Subcutaneous adipose tissue (tissue), 4 donors: ENCODE results near the gene PFDN1. TPM values are rescaled to one million over a fixed set of nuclear protein-coding genes. Genes with fewer than 3 reads are reported as not detected.

Experiments used
- total RNA-seq, 4 donors: library from RNA; depleted of rRNA; stranded (reverse); fragments of >200 nt; gene quantifications; one replicate each; pipeline ENCODE4 v1.1.0, GENCODE V29; 2016
- TF ChIP-seq, protein P1 (sequence below): fragments of 450-650 bp; IDR thresholded peaks from one replicate; pipeline ENCODE4 v1.5.1; 2016; ENCODE audit warnings: low read depth, mild to moderate bottlenecking, control low read depth, antibody characterized with exemption, moderate library complexity

PFDN1 gene
- total RNA-seq, 4 donors from 2014 or later: 70.2 to 116 (median 90.9) TPM

DNA sequence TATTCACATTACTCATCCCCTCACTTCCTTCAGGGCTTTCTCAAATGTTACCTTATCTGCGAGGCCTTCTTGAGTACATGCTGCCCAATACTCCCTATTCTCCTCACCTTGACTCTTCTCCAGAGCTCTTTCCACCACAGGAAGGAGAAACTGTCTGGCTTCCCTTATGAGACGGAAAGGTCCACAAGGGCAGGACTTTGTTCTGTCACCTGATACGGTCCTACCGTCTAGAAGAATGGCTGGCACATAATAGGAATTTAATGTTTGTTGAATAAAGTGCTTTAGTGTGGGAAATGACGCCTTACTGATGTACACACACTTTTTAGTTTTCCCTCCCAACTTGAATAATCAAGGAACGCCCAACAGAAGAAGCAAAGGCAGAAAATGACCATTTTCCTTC lies 52.5 kb downstream of the PFDN1 start:
- TF ChIP-seq, protein P1, sequence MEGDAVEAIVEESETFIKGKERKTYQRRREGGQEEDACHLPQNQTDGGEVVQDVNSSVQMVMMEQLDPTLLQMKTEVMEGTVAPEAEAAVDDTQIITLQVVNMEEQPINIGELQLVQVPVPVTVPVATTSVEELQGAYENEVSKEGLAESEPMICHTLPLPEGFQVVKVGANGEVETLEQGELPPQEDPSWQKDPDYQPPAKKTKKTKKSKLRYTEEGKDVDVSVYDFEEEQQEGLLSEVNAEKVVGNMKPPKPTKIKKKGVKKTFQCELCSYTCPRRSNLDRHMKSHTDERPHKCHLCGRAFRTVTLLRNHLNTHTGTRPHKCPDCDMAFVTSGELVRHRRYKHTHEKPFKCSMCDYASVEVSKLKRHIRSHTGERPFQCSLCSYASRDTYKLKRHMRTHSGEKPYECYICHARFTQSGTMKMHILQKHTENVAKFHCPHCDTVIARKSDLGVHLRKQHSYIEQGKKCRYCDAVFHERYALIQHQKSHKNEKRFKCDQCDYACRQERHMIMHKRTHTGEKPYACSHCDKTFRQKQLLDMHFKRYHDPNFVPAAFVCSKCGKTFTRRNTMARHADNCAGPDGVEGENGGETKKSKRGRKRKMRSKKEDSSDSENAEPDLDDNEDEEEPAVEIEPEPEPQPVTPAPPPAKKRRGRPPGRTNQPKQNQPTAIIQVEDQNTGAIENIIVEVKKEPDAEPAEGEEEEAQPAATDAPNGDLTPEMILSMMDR: no peak

DNA sequence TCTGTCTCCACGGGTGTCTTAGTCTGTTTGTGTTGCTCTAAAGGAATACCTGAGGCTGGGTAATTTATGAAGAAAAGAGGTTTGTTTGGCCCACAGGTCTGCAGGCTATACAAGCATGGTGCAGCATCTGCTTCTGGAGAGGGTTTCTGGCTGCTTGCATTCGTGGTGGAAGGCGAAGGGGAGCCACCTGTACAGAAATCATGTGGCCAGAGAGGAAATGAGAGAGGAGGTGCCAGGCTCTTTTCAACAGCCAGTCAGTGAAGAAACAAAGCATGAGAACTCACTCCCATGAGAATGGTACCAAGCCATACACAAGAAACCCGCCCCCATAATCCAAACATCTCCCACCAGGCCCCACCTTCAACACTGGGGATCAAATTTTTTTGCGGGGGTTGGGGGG lies 53.4 kb downstream of the PFDN1 start:
- TF ChIP-seq, protein P1: no peak

DNA sequence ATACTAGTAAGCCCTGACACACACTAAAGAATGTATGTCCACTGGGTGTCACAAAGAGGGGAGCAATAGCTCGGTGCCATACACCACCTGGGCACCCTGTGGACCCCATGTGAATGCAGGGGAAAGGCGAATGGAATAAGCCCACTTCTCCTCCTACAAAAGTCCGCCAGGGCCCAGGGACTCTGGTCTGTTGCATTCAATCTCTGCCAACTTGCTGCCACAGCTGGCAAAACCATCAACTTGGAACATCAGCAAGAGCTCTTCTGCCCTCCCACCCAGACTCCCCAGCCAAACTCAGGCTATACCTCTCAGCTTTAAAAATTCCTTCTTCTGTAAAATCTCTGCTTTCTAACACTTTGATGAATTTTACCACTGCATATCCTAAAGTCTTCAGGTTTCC lies 54.5 kb downstream of the PFDN1 start:
- TF ChIP-seq, protein P1: no peak

DNA sequence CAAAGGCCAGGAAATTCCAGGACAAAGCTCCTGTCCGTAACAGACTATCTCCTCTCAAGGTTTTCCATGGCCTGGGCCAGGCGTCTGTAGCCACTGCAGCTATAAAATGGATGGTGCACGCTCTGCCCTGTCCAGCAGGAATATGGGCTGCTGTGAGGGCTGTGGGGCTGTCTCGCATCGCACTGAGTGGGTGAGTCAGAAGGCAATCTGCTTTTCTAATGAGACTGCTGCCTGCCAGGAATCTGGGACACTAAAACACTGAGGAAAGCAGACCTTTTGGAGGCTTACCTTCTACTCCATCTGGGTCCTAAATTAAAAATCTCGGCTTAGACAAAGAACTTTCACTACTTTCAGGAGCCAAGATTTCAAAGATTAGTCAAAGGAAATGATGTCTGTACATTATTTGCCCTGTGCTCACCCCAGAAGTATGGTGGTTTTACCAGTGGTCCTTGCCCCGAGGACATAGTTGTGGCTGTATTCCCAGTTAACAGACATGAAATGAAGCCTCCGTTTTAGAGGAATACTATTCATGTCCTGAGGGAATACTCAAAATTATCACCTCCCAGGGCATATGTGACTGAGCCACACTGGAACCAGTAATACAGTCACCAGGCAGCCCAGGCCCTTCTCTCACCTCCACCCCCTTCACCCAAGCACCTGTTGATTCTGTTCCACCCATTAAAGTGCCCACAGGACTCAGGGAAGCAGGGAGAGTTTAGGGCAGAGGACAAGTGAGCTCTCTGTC lies 56.4 kb downstream of the PFDN1 start:
- TF ChIP-seq, protein P1: no peak

DNA sequence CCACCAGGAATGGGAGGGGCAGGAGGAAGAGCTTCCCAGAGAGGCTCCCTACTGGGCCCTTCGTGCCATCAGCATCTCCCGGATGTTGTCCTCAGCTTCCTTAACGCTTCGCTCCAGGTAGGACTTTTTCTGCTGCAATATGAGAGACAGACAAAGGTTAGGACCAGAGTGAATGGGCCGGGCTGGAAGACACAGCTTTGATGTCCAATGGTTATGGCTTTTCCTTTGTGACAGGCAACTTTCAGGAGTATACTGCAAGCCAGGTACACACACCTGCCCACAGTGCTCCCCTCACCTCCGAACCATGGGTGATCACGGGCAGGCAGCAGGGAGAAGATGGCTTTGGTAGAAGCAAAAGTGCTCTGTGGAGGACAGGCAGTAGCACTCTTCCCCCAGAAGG lies 57.0 kb downstream of the PFDN1 start:
- TF ChIP-seq, protein P1: no peak

DNA sequence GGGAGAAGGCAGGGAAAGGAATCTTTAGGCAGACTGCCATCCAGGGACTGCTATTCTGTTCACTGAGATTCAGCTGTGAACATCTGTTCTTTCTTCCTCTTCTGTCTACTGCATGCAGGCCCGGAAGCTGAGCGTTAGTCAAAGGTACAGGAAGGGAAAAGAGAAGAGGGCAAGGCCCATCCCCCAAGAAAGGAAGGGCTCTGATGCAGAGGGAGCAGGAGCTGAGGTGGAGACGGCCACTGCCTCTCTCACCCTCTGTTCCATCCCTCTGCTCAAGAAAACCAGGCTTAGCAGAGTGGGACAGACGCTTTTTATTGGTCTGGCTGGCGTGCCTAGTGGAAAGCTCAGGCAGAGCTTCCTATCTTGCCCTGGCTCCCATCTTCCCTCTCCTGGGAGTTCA lies 57.6 kb downstream of the PFDN1 start:
- TF ChIP-seq, protein P1: no peak

DNA sequence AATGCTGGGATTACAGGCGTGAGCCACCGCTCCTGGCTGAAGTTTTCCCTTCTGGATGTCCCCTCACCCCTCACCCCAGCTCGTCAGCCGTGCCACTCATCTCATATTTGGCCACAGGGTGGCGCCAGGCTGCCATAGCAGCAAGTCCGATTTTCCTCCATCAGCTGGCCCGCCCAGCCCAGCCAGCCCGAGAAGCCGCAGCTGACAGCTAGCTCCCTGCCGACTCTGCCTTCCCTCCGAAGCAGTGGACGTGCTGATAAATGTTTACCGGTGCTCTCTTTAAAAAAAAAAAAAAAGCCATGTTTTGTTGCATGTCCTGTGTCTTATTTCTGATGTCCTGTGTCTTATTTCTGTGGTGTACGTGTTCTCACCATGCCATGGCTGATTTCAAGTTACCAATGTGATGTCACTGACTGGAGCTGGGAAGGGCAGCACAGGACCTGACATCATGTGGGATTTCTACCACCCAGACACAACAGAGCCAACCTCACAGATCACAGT lies 58.3 kb downstream of the PFDN1 start:
- TF ChIP-seq, protein P1: no peak
